GM18907 (cell line): ENCODE results near the gene RFTN2.

Experiments
- ATAC-seq: cut with Tn5 transposase; IDR thresholded peaks from one replicate; pipeline ENCODE4 v1.9.1; 2021; ENCODE audit warnings: mild to moderate bottlenecking, moderate library complexity; ENCODE audit not compliant: unreplicated experiment

The RFTN2 gene

DNA sequence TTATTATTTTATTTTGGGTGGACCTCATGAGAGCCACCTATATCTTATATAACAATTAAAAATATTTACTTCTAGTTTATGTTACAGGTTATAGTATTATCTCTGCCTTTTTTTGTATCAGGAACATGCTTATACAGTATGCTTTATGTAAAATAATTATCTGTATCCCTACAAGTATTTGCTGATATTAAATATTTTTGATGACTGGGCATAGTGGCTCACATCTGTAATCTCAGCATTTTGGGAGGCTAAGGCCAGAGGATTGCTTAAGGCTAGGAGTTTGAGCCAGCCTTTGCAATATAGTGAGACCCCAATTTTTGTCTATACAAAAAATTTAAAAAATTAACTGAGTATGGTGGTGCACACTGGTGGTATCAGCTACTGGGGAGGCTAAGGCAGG is 119.9 kb downstream of the RFTN2 start:
- ATAC-seq: no peak

DNA sequence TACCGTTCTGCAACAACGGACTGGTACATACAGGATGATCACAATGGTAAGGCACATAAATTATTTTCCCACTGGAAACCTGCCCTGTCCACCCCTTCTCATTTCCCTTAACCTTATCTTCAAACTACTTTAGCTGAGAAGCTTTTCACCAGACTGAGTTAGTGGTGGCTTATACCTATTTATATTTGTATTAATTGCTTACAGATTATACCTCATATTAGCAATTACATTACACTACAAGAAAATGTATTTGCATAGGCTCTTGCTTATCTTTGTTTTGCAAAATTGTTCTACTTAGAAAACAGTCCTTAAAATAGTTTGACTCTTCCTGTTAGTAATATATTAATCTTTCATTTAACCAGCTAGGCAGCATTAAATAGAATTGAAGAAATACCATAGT is 124.1 kb downstream of the RFTN2 start:
- peak; percentile 60 for ATAC-seq

DNA sequence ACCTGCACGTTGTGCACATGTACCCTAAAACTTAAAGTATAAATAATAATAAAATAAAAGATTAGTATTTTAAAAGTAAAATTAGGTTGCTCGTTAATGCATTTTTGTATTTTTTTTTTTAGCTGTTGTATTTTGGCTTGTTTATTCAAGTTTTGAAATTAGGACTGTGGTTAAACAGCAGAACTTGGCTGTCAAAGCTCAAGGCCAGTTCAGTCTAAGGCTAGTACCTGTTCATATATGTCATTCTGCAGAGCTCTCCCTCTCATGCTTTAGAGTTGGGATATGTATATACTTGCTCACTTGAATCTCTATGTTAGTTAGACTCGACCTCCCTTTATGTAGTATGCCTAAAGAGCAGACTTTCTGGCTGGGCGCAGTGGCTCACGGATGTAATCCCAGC is 126.8 kb downstream of the RFTN2 start:
- no peak for ATAC-seq

DNA sequence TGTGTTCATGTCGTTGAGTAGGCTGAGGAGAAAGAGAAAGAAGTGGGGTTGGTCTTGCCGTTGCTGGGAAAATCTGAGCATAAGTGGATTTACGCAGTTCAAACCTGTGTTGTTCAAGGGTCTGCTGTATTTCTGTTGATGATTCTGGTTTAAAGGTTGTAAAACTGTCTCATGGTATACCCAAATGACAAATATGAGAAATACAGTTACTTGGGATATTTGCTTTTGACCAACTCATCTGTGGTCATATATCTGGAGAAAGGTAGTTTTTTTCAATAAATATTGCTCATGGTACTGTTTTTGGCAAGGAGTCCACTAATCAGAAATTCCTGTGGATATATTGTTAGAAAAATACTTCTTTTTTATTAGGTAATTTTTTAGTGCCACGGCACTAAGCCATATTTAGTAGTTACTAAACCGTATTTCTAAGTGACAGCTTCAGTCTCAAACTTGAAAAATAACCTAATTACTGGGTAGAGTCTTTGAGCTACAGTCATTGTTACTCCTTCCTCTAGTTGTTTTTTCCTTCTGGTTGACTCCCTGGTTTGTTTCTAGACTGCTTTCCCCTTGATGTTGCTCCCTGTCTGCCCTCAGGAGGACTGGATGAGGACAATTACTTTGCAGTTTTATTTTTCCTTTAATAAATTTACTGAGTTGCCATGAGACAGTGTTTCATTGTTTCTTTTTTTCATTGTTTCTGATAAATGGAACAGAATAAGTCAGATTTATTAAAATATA is 128.1 kb downstream of the RFTN2 start:
- no peak for ATAC-seq

DNA sequence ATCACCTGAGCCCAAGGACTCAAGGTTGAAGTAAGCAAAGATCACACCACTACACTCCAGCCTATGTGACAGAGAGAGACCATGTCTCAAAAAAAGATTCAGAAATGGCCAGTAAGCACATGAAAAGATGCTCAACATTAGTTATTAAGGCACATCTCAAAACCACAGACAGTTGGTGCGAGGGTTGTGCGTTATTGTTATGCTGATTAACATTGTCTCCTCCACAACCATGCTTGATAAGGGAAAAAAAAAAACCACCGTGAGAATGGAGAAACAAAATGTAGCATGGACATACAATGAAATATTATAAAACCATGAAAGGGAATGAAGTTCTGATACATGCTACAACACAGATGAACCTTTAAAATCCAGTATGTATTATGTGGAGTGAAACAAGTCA is 132.2 kb downstream of the RFTN2 start:
- no peak for ATAC-seq

DNA sequence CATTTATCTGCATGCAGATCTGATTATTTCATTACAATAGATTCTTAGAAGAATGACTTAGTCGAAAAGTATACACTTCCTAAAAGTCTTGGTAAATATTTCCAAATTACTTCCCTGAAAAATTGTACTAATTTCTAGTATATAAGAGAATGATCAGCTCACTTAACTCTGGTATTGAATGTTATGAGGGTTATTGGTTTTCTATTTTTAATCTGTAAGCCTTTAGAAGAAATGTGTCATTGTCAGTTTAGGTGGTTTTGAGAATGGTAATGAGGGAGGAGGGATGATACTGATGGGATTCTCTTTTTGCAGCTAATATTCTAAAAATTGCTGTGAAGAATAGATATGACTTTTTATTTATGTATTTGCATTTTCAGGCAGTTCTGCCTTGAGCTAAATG is 135.7 kb downstream of the RFTN2 start:
- ATAC-seq: no peak

DNA sequence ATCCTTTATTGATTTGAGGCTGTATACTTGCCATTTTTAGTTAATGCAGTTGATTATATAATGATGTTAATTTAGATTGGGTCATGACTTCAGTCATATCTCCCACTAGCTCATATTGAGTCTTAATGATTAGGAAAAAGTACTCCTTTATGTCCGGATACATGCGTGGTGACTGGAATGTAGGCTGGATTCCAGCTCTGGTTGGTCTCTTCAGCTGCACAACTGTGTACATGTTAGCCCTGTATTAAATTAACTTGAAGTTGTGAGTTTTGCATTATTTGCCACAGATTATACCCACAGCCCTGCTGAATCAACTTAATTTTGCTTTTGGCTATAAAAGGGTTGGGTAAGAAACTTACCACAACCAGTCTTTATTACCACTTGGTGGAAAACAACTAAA is 137.0 kb downstream of the RFTN2 start:
- no peak for ATAC-seq
